Caco-2 (cell line): ENCODE data around the gene RRP1. TPM values are rescaled to one million over a fixed set of nuclear protein-coding genes. Genes with fewer than 3 reads are reported as not detected.

ENCODE experiments used
- BruUV-seq: library from RNA; stranded (reverse); fragments of 400-500 nt; replicated peaks from 2 replicates; lab custom pipeline; 2021; lab: Mats Ljungman, UMichigan
- CTCF ChIA-PET: fragments of 300-600 bp; sonication (Branson Sonifier 250); formaldehyde crosslinking; loops from one replicate; lab custom pipeline; 2022; ENCODE audit warnings: antibody characterized with exemption; lab: Charles Lee
- POLR2A ChIA-PET: fragments of 300-600 bp; sonication (Branson Sonifier 250); formaldehyde crosslinking; loops from one replicate; lab custom pipeline; 2022; ENCODE audit warnings: antibody characterized with exemption; lab: Charles Lee
- DNase-seq, 2 experiments: peaks; one replicate each; pipeline versions ENCODE4 v3.0.0 to v3.0.0-alpha.2; 2020 to 2022
- H3K27me3 ChIP-seq: replicated peaks from 2 replicates; pipeline ENCODE4 v1.6.0; 2011; ENCODE audit warnings: low read length; ENCODE audit not compliant: control insufficient read depth, insufficient read depth
- H3K36me3 ChIP-seq: 2 replicates; pipeline ENCODE4 v1.5.1; 2011; ENCODE audit warnings: low read length; ENCODE audit not compliant: control insufficient read depth, insufficient read depth
- H3K4me1 ChIP-seq: fragments of 250-450 bp; sonication (Bioruptor Pico); 2 replicates; pipeline ENCODE4 v1.5.1; 2020; ENCODE audit warnings: mild to moderate bottlenecking
- H3K4me3 ChIP-seq: 2 replicates; pipeline ENCODE4 v1.5.1; 2011; ENCODE audit warnings: low read depth, mild to moderate bottlenecking, control low read depth, low read length
- H3K9me3 ChIP-seq: fragments of 250-450 bp; sonication (Bioruptor Pico); 2 replicates; pipeline ENCODE4 v1.5.1; 2020; ENCODE audit warnings: mild to moderate bottlenecking, moderate library complexity
- H3K27ac Mint-ChIP-seq: one replicate; pipeline ENCODE4 v1.8.0; 2022; ENCODE audit warnings: mixed read lengths; ENCODE audit not compliant: unreplicated experiment
- H3K27me3 Mint-ChIP-seq: one replicate; pipeline ENCODE4 v1.8.0; 2022; ENCODE audit warnings: mixed read lengths; ENCODE audit not compliant: insufficient read depth, unreplicated experiment
- H3K36me3 Mint-ChIP-seq: one replicate; pipeline ENCODE4 v1.8.0; 2022; ENCODE audit warnings: mild to moderate bottlenecking, mixed read lengths; ENCODE audit not compliant: insufficient read depth, unreplicated experiment
- H3K4me1 Mint-ChIP-seq: one replicate; pipeline ENCODE4 v1.8.0; 2022; ENCODE audit warnings: low read depth, mixed read lengths; ENCODE audit not compliant: unreplicated experiment
- H3K4me3 Mint-ChIP-seq: one replicate; pipeline ENCODE4 v1.8.0; 2022; ENCODE audit warnings: mild to moderate bottlenecking, moderate library complexity, mixed read lengths; ENCODE audit not compliant: unreplicated experiment
- H3K9me3 Mint-ChIP-seq: one replicate; pipeline ENCODE4 v1.8.0; 2022; ENCODE audit warnings: mixed read lengths; ENCODE audit not compliant: unreplicated experiment
- CTCF ChIP-seq, 2 experiments: fragments of 200-600 bp in 1 of 2; IDR thresholded peaks; 1 replicate in 1 of 2; 2 replicates in 1 of 2; pipeline versions ENCODE4 v1.5.1 to v1.8.0; 2011 to 2022; ENCODE audit warnings: antibody characterized with exemption in 1 of 2, control low read depth in 1 of 2, inconsistent platforms in 1 of 2, low read depth in 1 of 2, low read length in 1 of 2, mild to moderate bottlenecking in 1 of 2, moderate library complexity in 1 of 2; ENCODE audit not compliant: insufficient read depth in 1 of 2, severe bottlenecking in 1 of 2, unreplicated experiment in 1 of 2
- intact Hi-C: fragments of 100-400 bp; cut with micrococcal nuclease; formaldehyde crosslinking; loops from one replicate; pipeline ENCODE4 v1.10.0; 2022; ENCODE audit not compliant: unreplicated experiment
- total RNA-seq: library from RNA; stranded (reverse); gene quantifications from 2 replicates; pipeline ENCODE4 v1.2.3, GENCODE V29; 2022

The RRP1 gene
- total RNA-seq, 1 experiment from 2014 or later, result 52.8 TPM

- POLR2A ChIA-PET, result no interaction called here
- BruUV-seq, result no TSS peak
- no peak for TF ChIP-seq CTCF (IDR thresholded peaks at IDR 0.05; ENCODE audit: insufficient read depth in 1 of 2, low read depth in 1 of 2, low read length in 1 of 2, severe bottlenecking in 1 of 2, unreplicated experiment in 1 of 2)
- Histone ChIP-seq H3K36me3 (no peaks in the 10 kb centered on the region; the same call in none of the 2 replicates), H3K4me3 (no peak overlapping the region), H3K27me3 (no peaks in the 10 kb centered on the region), H3K9me3 (no peaks in the 10 kb centered on the region), H3K4me1 (peaks cover 12% of the 10 kb centered on the region)
- Mint-ChIP-seq H3K27me3 (no peaks in the 10 kb centered on the region), H3K4me1 (no peaks in the 10 kb centered on the region), H3K4me3 (no peak overlapping the region), H3K36me3 (peaks cover 66% of the 10 kb centered on the region), H3K9me3 (no peaks in the 10 kb centered on the region), H3K27ac (peak overlapping the region; percentile 63)
- CTCF ChIA-PET, result no interaction called here
- peak; percentile 56 to 67 for DNase-seq
- intact Hi-C loops, result no loop called here
These were observed 48.8 kb upstream of the RRP1 start for GRCh38 chr21:43740497-43741156.

- POLR2A ChIA-PET, result no interaction called here
- Mint-ChIP-seq H3K9me3 (no peaks in the 10 kb centered on the region), H3K27ac (no peak overlapping the region), H3K4me3 (no peak overlapping the region), H3K27me3 (no peaks in the 10 kb centered on the region), H3K4me1 (no peaks in the 10 kb centered on the region), H3K36me3 (peaks cover 65% of the 10 kb centered on the region)
- intact Hi-C loops, result no loop called here
- CTCF ChIA-PET, result no interaction called here
- Histone ChIP-seq H3K4me3 (no peak overlapping the region), H3K9me3 (no peaks in the 10 kb centered on the region), H3K27me3 (no peaks in the 10 kb centered on the region), H3K4me1 (peaks cover 12% of the 10 kb centered on the region), H3K36me3 (no peaks in the 10 kb centered on the region; the same call in none of the 2 replicates)
- BruUV-seq, result no TSS peak
- TF ChIP-seq CTCF (IDR thresholded peaks at IDR 0.05; ENCODE audit: insufficient read depth in 1 of 2, low read depth in 1 of 2, low read length in 1 of 2, severe bottlenecking in 1 of 2, unreplicated experiment in 1 of 2), result no peak
- DNase-seq, result no peak
These were observed 47.8 kb upstream of the RRP1 start for GRCh38 chr21:43741423-43742096.

GRCh38 chr21:43743947-43744346 is 45.4 kb upstream of the RRP1 start:
- H3K27me3 Mint-ChIP-seq, result no peaks in the 10 kb centered on the region
- H3K9me3 ChIP-seq, result no peaks in the 10 kb centered on the region
- POLR2A ChIA-PET, result no interaction called here
- DNase-seq, result no peak
- BruUV-seq, result no TSS peak
- CTCF ChIA-PET, result no interaction called here
- H3K4me3 ChIP-seq, result no peak overlapping the region
- peaks cover 1% of the 10 kb centered on the region for H3K36me3 ChIP-seq
- no peak overlapping the region for H3K27ac Mint-ChIP-seq
- H3K4me1 Mint-ChIP-seq, result no peaks in the 10 kb centered on the region
- TF ChIP-seq CTCF (IDR thresholded peaks at IDR 0.05; ENCODE audit: insufficient read depth in 1 of 2, low read depth in 1 of 2, low read length in 1 of 2, severe bottlenecking in 1 of 2, unreplicated experiment in 1 of 2), result no peak
- H3K4me1 ChIP-seq, result no peaks in the 10 kb centered on the region
- intact Hi-C loops, result no loop called here
- no peak overlapping the region for H3K4me3 Mint-ChIP-seq
- no peaks in the 10 kb centered on the region for H3K27me3 ChIP-seq
- H3K9me3 Mint-ChIP-seq, result no peaks in the 10 kb centered on the region
- H3K36me3 Mint-ChIP-seq, result peaks cover 69% of the 10 kb centered on the region
